K562 (cell line): ENCODE measurements around the gene ABLIM2. TPM values are rescaled to one million over a fixed set of nuclear protein-coding genes. Genes with fewer than 3 reads are reported as not detected.
A peak's percentile ranks its signal among the peaks of the same experiment; 100 is the strongest.

ENCODE experiments used
- BRD9 ChIP-seq: fragments of 450-650 bp; IDR thresholded peaks from 2 replicates; pipeline ENCODE4 v1.6.1; 2018; ENCODE audit warnings: low read depth; ENCODE audit not compliant: partially characterized antibody
- CBX1 ChIP-seq: sonication (generic); IDR thresholded peaks from 2 replicates; pipeline ENCODE4 v1.6.1; 2016; ENCODE audit warnings: antibody characterized with exemption, low read depth, mild to moderate bottlenecking
- CTCFL ChIP-seq: IDR thresholded peaks from 2 replicates; pipeline ENCODE4 v1.6.1; 2011; ENCODE audit warnings: borderline replicate concordance, low read depth, mild to moderate bottlenecking, moderate library complexity, low read length; ENCODE audit not compliant: insufficient read depth, poor library complexity, severe bottlenecking
- EP400 ChIP-seq: fragments of 450-650 bp; IDR thresholded peaks from 2 replicates; pipeline ENCODE4 v1.6.1; 2017; ENCODE audit warnings: antibody characterized with exemption, mild to moderate bottlenecking, moderate library complexity
- EZH2 ChIP-seq: IDR thresholded peaks from 2 replicates; pipeline ENCODE4 v1.6.1; 2012; ENCODE audit warnings: low read depth, mild to moderate bottlenecking, inconsistent platforms, low read length, borderline replicate concordance
- HSF4 ChIP-seq: fragments of 250-450 bp; sonication (Bioruptor Pico); IDR thresholded peaks from 2 replicates; pipeline ENCODE4 v2.1.2; 2022; ENCODE audit warnings: mild to moderate bottlenecking, moderate library complexity, borderline replicate concordance
- KDM5B ChIP-seq: fragments of 200-600 bp; sonication (generic); IDR thresholded peaks from 2 replicates; pipeline ENCODE4 v1.6.1; 2012; ENCODE audit warnings: low read depth, mild to moderate bottlenecking, moderate library complexity, low read length, control low read depth, inconsistent platforms; ENCODE audit not compliant: insufficient replicate concordance
- MEIS2 ChIP-seq: fragments of 450-650 bp; IDR thresholded peaks from 2 replicates; pipeline ENCODE4 v1.6.1; 2014; ENCODE audit warnings: mild to moderate bottlenecking; ENCODE audit not compliant: partially characterized antibody
- POLR3G ChIP-seq: IDR thresholded peaks from 2 replicates; pipeline ENCODE4 v1.6.1; 2011; ENCODE audit not compliant: insufficient read length, insufficient replicate concordance; ENCODE audit errors: extremely low read depth
- RB1 ChIP-seq: fragments of 450-650 bp; IDR thresholded peaks from 2 replicates; pipeline ENCODE4 v1.6.1; 2017; ENCODE audit warnings: low read depth, mild to moderate bottlenecking
- RHOXF2B ChIP-seq: fragments of 250-450 bp; sonication (Bioruptor Pico); conservative IDR thresholded peaks from 2 replicates; pipeline ENCODE4 v1.5.1; 2021
- SAFB ChIP-seq: fragments of 200-400 bp; formaldehyde crosslinking; IDR thresholded peaks from 2 replicates; pipeline ENCODE4 v1.6.1; 2017; ENCODE audit warnings: low read depth, low read length, borderline replicate concordance
- STAG1 ChIP-seq: sonication (generic); formaldehyde crosslinking; IDR thresholded peaks from 2 replicates; pipeline ENCODE4 v1.5.0; 2020; ENCODE audit warnings: missing genetic modification reagents, borderline replicate concordance
- TCF15 ChIP-seq: fragments of 250-450 bp; sonication (Bioruptor Pico); IDR thresholded peaks from 2 replicates; pipeline ENCODE4 v1.8.0; 2022; ENCODE audit warnings: moderate library complexity, mild to moderate bottlenecking, inconsistent platforms
- ZNF449 ChIP-seq: fragments of 250-450 bp; sonication (Bioruptor Pico); IDR thresholded peaks from 2 replicates; pipeline ENCODE4 v1.8.0; 2022; ENCODE audit warnings: moderate library complexity, mild to moderate bottlenecking, inconsistent platforms
- polyA plus RNA-seq, 8 experiments: library from polyadenylated mRNA; depleted of rRNA in 4 of 8; stranded (reverse) in 5 of 8; unstranded in 3 of 8; fragments of >200 nt; fragmentation: Nextera tagmentation in 2 of 8; fragmentation: Illumina TruSeq in 1 of 8; extraction: Ambion mirVana in 2 of 8; extraction: Trizol in 1 of 8; gene quantifications; 2 replicates each; pipeline versions ENCODE4 v1.2.1 to v1.2.3, GENCODE V29; 2011 to 2014; ENCODE audit warnings: inconsistent platforms in 1 of 8, missing spikeins in 1 of 8
- total RNA-seq, 7 experiments: library from RNA; depleted of rRNA in 6 of 7; stranded (reverse); fragments of >200 nt in 6 of 7; fragmentation: Illumina TruSeq in 2 of 7; extraction: Trizol in 2 of 7; gene quantifications; 2 replicates each; pipeline versions ENCODE4 v1.2.1 to v1.2.3, GENCODE V29; 2011 to 2021; ENCODE audit warnings: low replicate concordance in 1 of 7
- TF ChIP-seq, protein P1 (sequence below): fragments of 250-450 bp; sonication (Bioruptor Pico); IDR thresholded peaks from 2 replicates; pipeline ENCODE4 v1.4.0; 2020
- TF ChIP-seq, protein P2 (sequence below): sonication (generic); formaldehyde crosslinking; IDR thresholded peaks from 2 replicates; pipeline ENCODE4 v1.8.0; 2022; ENCODE audit warnings: missing genetic modification reagents, mild to moderate bottlenecking, borderline replicate concordance

The ABLIM2 gene
- total and polyA plus RNA-seq, 9 of the 15 experiments (the other 6 are each of a cell fraction or from before 2014, with no cell fraction given), result not detected

- TF ChIP-seq STAG1 (no peak), RB1 (no peak), CBX1 (no peak), POLR3G (no peak), TCF15 (CRISPR knock-in tag) (no peak), EP400 (peak; percentile 60; the same call in 1 of the 2 replicates), SAFB (no peak), BRD9 (no peak), HSF4 (no peak), ZNF449 (CRISPR knock-in tag) (no peak), RHOXF2B (CRISPR knock-in tag) (no peak), MEIS2 (peak; percentile 72), KDM5B (no peak), CTCFL (no peak), EZH2 (no peak)
- TF ChIP-seq, protein P1, sequence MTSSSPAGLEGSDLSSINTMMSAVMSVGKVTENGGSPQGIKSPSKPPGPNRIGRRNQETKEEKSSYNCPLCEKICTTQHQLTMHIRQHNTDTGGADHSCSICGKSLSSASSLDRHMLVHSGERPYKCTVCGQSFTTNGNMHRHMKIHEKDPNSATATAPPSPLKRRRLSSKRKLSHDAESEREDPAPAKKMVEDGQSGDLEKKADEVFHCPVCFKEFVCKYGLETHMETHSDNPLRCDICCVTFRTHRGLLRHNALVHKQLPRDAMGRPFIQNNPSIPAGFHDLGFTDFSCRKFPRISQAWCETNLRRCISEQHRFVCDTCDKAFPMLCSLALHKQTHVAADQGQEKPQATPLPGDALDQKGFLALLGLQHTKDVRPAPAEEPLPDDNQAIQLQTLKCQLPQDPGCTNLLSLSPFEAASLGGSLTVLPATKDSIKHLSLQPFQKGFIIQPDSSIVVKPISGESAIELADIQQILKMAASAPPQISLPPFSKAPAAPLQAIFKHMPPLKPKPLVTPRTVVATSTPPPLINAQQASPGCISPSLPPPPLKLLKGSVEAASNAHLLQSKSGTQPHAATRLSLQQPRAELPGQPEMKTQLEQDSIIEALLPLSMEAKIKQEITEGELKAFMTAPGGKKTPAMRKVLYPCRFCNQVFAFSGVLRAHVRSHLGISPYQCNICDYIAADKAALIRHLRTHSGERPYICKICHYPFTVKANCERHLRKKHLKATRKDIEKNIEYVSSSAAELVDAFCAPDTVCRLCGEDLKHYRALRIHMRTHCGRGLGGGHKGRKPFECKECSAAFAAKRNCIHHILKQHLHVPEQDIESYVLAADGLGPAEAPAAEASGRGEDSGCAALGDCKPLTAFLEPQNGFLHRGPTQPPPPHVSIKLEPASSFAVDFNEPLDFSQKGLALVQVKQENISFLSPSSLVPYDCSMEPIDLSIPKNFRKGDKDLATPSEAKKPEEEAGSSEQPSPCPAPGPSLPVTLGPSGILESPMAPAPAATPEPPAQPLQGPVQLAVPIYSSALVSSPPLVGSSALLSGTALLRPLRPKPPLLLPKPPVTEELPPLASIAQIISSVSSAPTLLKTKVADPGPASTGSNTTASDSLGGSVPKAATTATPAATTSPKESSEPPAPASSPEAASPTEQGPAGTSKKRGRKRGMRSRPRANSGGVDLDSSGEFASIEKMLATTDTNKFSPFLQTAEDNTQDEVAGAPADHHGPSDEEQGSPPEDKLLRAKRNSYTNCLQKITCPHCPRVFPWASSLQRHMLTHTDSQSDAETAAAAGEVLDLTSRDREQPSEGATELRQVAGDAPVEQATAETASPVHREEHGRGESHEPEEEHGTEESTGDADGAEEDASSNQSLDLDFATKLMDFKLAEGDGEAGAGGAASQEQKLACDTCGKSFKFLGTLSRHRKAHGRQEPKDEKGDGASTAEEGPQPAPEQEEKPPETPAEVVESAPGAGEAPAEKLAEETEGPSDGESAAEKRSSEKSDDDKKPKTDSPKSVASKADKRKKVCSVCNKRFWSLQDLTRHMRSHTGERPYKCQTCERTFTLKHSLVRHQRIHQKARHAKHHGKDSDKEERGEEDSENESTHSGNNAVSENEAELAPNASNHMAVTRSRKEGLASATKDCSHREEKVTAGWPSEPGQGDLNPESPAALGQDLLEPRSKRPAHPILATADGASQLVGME (CRISPR knock-in tag), result peak; percentile 68; the same call in 1 of the 2 replicates
- TF ChIP-seq, protein P2, sequence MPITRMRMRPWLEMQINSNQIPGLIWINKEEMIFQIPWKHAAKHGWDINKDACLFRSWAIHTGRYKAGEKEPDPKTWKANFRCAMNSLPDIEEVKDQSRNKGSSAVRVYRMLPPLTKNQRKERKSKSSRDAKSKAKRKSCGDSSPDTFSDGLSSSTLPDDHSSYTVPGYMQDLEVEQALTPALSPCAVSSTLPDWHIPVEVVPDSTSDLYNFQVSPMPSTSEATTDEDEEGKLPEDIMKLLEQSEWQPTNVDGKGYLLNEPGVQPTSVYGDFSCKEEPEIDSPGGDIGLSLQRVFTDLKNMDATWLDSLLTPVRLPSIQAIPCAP (CRISPR knock-in tag), result no peak
These were observed 41.8 kb upstream of the ABLIM2 start (continued) for GRCh38 chr4:8200302-8200975.
